H1 (cell line): ENCODE results near the gene ICAM2. TPM values are rescaled to one million over a fixed set of nuclear protein-coding genes. Genes with fewer than 3 reads are reported as not detected.

Experiments used
- CBX8 ChIP-seq: fragments of 300-800, 300-1000 bp; sonication (generic); IDR thresholded peaks from 2 replicates; pipeline ENCODE4 v1.7.1; 2016; ENCODE audit warnings: low read depth, low read length, borderline replicate concordance
- CTCF ChIP-seq, 3 experiments: IDR thresholded peaks; 1 replicate in 2 of 3; 2 replicates in 1 of 3; pipeline versions ENCODE4 v1.5.1 to v1.6.1; 2011; ENCODE audit warnings: low read length in 3 of 3, mild to moderate bottlenecking in 3 of 3, inconsistent platforms in 2 of 3, low read depth in 1 of 3, moderate library complexity in 1 of 3; ENCODE audit not compliant: insufficient read depth in 1 of 3; ENCODE audit errors: control extremely low read depth in 1 of 3
- POLR2AphosphoS5 ChIP-seq: IDR thresholded peaks from 2 replicates; pipeline ENCODE4 v1.6.1; 2011; ENCODE audit warnings: low read depth, low read length
- POU5F1 ChIP-seq: IDR thresholded peaks from 2 replicates; pipeline ENCODE4 v1.6.1; 2011; ENCODE audit warnings: low read depth, mild to moderate bottlenecking, low read length, moderate library complexity
- SIX5 ChIP-seq: IDR thresholded peaks from 2 replicates; pipeline ENCODE4 v1.6.1; 2011; ENCODE audit warnings: mild to moderate bottlenecking, low read depth, low read length
- SUZ12 ChIP-seq: fragments of 200-600 bp; sonication (generic); IDR thresholded peaks from 2 replicates; pipeline ENCODE4 v1.6.1; 2012; ENCODE audit warnings: mild to moderate bottlenecking, inconsistent platforms, low read length, moderate library complexity, mixed read lengths
- polyA plus RNA-seq, 7 experiments: library from polyadenylated mRNA; depleted of rRNA in 3 of 7; stranded (reverse) in 5 of 7; unstranded in 2 of 7; fragments of >200 nt in 5 of 7; fragments of 200-250 nt in 2 of 7; gene quantifications; 1 replicate in 5 of 7; 2 replicates in 1 of 7; 4 replicates in 1 of 7; pipeline versions ENCODE4 v1.2.1 to v1.2.3, GENCODE V29; 2011 to 2013; ENCODE audit warnings: missing spikeins in 2 of 7, mixed read lengths in 2 of 7
- total RNA-seq: library from RNA; stranded (reverse); fragmentation: NEBNext Ultra II Directional; extraction: Animal tissue kit (Norgen Biotek cat#: 25700); gene quantifications from 2 replicates; pipeline ENCODE4 v1.2.1, GENCODE V29; 2021

Gene ICAM2
- total and polyA plus RNA-seq, 2 of the 8 experiments (the other 6 are each of a cell fraction or from before 2014, with no cell fraction given), result 0.45 to 0.63 TPM

GRCh38 chr17:64008346-64008745 is 12.1 kb downstream of the ICAM2 start (continued):
- TF ChIP-seq CTCF (IDR thresholded peaks at IDR 0.05; ENCODE audit: control extremely low read depth in 1 of 3, insufficient read depth in 1 of 3, low read depth in 1 of 3, low read length in 3 of 3) (no peak), SIX5 (no peak), POU5F1 (no peak), POLR2AphosphoS5 (no peak), CBX8 (no peak), SUZ12 (no peak)
- TF ChIP-seq, all 59 proteins: peak for 0
